Activated CD8-positive, alpha-beta T cell treated with anti-CD3 and anti-CD28 coated beads for 36 hours (primary cell): ENCODE data around the gene MACROD2. TPM values are rescaled to one million over a fixed set of nuclear protein-coding genes. Genes with fewer than 3 reads are reported as not detected.

Experiments used
- ATAC-seq: fragments of 200-7000 bp; cut with Tn5 transposase; one replicate; pipeline ENCODE4 v1.10.0; 2021; ENCODE audit warnings: mild to moderate bottlenecking, moderate library complexity
- CTCF ChIA-PET: fragments of 350-600 bp; sonication (Branson Sonifier 250); formaldehyde crosslinking; loops from one replicate; lab custom pipeline; 2021; ENCODE audit warnings: antibody characterized with exemption; lab: Charles Lee
- POLR2A ChIA-PET: fragments of 350-600 bp; sonication (Branson Sonifier 250); formaldehyde crosslinking; loops from one replicate; lab custom pipeline; 2021; ENCODE audit warnings: antibody characterized with exemption; lab: Charles Lee
- DNase-seq: peaks from one replicate; pipeline ENCODE4 v3.0.0-alpha.2; 2020
- H3K27ac Mint-ChIP-seq: one replicate; pipeline ENCODE4 v1.8.0; 2021; ENCODE audit warnings: mild to moderate bottlenecking, mixed read lengths
- H3K27me3 Mint-ChIP-seq: one replicate; pipeline ENCODE4 v1.8.0; 2021; ENCODE audit warnings: mixed read lengths
- H3K36me3 Mint-ChIP-seq: one replicate; pipeline ENCODE4 v1.8.0; 2021; ENCODE audit warnings: low read depth, mixed read lengths
- H3K4me1 Mint-ChIP-seq: one replicate; pipeline ENCODE4 v1.8.0; 2021; ENCODE audit warnings: low read depth, mixed read lengths
- H3K4me3 Mint-ChIP-seq: one replicate; pipeline ENCODE4 v1.8.0; 2021; ENCODE audit warnings: mild to moderate bottlenecking, moderate library complexity, mixed read lengths
- H3K9me3 Mint-ChIP-seq: one replicate; pipeline ENCODE4 v1.8.0; 2021; ENCODE audit warnings: mixed read lengths
- intact Hi-C: fragments of 100-400 bp; cut with micrococcal nuclease; formaldehyde crosslinking; loops from one replicate; pipeline ENCODE4 v1.10.0; 2022
- total RNA-seq, 2 experiments: library from RNA; stranded (reverse); gene quantifications; one replicate each; pipeline ENCODE4 v1.2.3, GENCODE V29; 2021
- TF ChIP-seq, protein P1 (sequence below): fragments of 200-600 bp; IDR thresholded peaks from one replicate; pipeline ENCODE4 v1.8.0; 2022; ENCODE audit warnings: antibody characterized with exemption, mild to moderate bottlenecking

MACROD2 gene
- total RNA-seq, 2 experiments from 2014 or later: not detected

GRCh38 chr20:15446373-15446772 lies 1451.1 kb downstream of the MACROD2 start:
- H3K4me3 Mint-ChIP-seq: no peak overlapping the region
- ATAC-seq (no peak), DNase-seq (no peak)
- no peaks in the 10 kb centered on the region for H3K9me3 Mint-ChIP-seq
- no peaks in the 10 kb centered on the region for H3K36me3 Mint-ChIP-seq
- TF ChIP-seq, protein P1, sequence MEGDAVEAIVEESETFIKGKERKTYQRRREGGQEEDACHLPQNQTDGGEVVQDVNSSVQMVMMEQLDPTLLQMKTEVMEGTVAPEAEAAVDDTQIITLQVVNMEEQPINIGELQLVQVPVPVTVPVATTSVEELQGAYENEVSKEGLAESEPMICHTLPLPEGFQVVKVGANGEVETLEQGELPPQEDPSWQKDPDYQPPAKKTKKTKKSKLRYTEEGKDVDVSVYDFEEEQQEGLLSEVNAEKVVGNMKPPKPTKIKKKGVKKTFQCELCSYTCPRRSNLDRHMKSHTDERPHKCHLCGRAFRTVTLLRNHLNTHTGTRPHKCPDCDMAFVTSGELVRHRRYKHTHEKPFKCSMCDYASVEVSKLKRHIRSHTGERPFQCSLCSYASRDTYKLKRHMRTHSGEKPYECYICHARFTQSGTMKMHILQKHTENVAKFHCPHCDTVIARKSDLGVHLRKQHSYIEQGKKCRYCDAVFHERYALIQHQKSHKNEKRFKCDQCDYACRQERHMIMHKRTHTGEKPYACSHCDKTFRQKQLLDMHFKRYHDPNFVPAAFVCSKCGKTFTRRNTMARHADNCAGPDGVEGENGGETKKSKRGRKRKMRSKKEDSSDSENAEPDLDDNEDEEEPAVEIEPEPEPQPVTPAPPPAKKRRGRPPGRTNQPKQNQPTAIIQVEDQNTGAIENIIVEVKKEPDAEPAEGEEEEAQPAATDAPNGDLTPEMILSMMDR: no peak
- ChIA-PET CTCF (no interaction called here), POLR2A (no interaction called here)
- H3K27ac Mint-ChIP-seq: no peak overlapping the region
- H3K4me1 Mint-ChIP-seq: no peaks in the 10 kb centered on the region
- intact Hi-C loops: no loop called here
- no peaks in the 10 kb centered on the region for H3K27me3 Mint-ChIP-seq

DNA sequence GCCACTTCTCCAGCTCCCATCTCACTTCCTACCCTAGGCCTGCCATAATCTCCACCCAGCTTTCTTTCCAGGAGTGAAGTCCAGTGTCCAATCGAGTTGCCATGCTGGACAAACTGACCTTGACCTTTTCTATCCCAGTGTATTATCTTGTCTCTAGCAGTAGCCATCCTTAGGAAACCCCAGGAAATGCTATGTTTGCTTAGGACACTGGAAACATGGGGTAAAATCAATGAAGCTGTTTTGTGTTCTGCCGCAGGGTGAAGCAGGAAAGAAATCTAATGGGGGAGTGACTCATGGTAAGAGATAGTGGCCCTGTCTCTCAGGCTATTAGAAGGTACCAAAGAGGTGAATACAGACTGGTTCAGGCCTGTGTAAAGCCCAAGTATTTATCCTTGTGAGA lies 1452.2 kb downstream of the MACROD2 start:
- ChIA-PET CTCF (no interaction called here), POLR2A (no interaction called here)
- Mint-ChIP-seq H3K36me3 (no peaks in the 10 kb centered on the region), H3K4me3 (no peak overlapping the region), H3K27ac (no peak overlapping the region), H3K4me1 (no peaks in the 10 kb centered on the region), H3K27me3 (no peaks in the 10 kb centered on the region), H3K9me3 (no peaks in the 10 kb centered on the region)
- ATAC-seq: no peak
- DNase-seq: no peak
- TF ChIP-seq, protein P1: no peak
- intact Hi-C loops: no loop called here

GRCh38 chr20:15449061-15449460 lies 1453.7 kb downstream of the MACROD2 start:
- DNase-seq: no peak
- ChIA-PET CTCF (no interaction called here), POLR2A (no interaction called here)
- no peaks in the 10 kb centered on the region for H3K27me3 Mint-ChIP-seq
- H3K4me1 Mint-ChIP-seq: no peaks in the 10 kb centered on the region
- no peak overlapping the region for H3K4me3 Mint-ChIP-seq
- intact Hi-C loops: no loop called here
- TF ChIP-seq, protein P1: no peak
- ATAC-seq: no peak
- no peaks in the 10 kb centered on the region for H3K36me3 Mint-ChIP-seq
- no peak overlapping the region for H3K27ac Mint-ChIP-seq
- no peaks in the 10 kb centered on the region for H3K9me3 Mint-ChIP-seq

GRCh38 chr20:15451241-15451640 lies 1455.9 kb downstream of the MACROD2 start:
- Mint-ChIP-seq H3K27me3 (no peaks in the 10 kb centered on the region), H3K4me1 (no peaks in the 10 kb centered on the region), H3K27ac (no peak overlapping the region), H3K36me3 (no peaks in the 10 kb centered on the region), H3K4me3 (no peak overlapping the region), H3K9me3 (no peaks in the 10 kb centered on the region)
- TF ChIP-seq, protein P1: no peak
- intact Hi-C loops: no loop called here
- no peak for DNase-seq
- POLR2A ChIA-PET: no interaction called here
- CTCF ChIA-PET: no interaction called here
- no peak for ATAC-seq

DNA sequence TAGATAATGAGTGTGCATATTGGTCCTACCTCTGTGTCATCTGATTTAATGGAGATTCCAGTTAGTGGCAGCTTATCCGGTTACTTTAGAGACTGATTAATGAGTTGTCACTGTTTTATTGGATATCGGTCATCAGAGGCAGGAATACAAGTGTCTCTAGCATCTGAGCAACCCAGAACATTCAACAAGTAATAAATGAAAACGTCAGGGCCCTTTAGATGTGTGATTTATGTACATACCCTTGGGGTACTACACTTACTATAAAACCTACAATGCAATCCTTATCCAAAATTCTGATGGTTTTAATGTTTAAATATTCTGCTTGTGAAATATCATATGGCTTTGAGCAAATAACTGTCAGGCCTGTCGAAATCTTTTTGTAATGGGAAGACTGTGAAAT lies 1460.0 kb downstream of the MACROD2 start:
- no peaks in the 10 kb centered on the region for H3K27me3 Mint-ChIP-seq
- H3K27ac Mint-ChIP-seq: no peak overlapping the region
- CTCF ChIA-PET: no interaction called here
- TF ChIP-seq, protein P1: no peak
- POLR2A ChIA-PET: no interaction called here
- H3K4me3 Mint-ChIP-seq: no peak overlapping the region
- H3K36me3 Mint-ChIP-seq: no peaks in the 10 kb centered on the region
- intact Hi-C loops: no loop called here
- ATAC-seq (no peak), DNase-seq (no peak)
- no peaks in the 10 kb centered on the region for H3K4me1 Mint-ChIP-seq
- no peaks in the 10 kb centered on the region for H3K9me3 Mint-ChIP-seq
